SK-N-SH (cell line): ENCODE results near the gene SDR42E1. TPM values are rescaled to one million over a fixed set of nuclear protein-coding genes. Genes with fewer than 3 reads are reported as not detected.

Source experiments
- CTCF ChIA-PET: fragments of 300-600, 350-600 bp; formaldehyde crosslinking; extraction: SDS; loops from one replicate; lab custom pipeline; 2021; lab: Yijun Ruan, JAX
- POLR2A ChIA-PET: fragments of 350-600 bp; sonication (Branson Sonifier 250); formaldehyde crosslinking; extraction: SDS; loops from one replicate; lab custom pipeline; 2020; ENCODE audit warnings: antibody characterized with exemption, inconsistent platforms; lab: Yijun Ruan, JAX
- DNase-seq: peaks from one replicate; pipeline ENCODE4 v3.0.0; 2012
- H2AFZ ChIP-seq: fragments of 200-600 bp; sonication (generic); 2 replicates; pipeline ENCODE4 v1.8.1; 2016; ENCODE audit warnings: antibody characterized with exemption, mild to moderate bottlenecking, low read depth
- H3F3A ChIP-seq: fragments of 200-600 bp; sonication (generic); replicated peaks from 2 replicates; pipeline ENCODE3; 2016; ENCODE audit warnings: antibody characterized with exemption, mild to moderate bottlenecking; ENCODE audit not compliant: insufficient read depth
- H3K27ac ChIP-seq, 2 experiments: fragments of 200-500 bp in 1 of 2; fragments of 200-600 bp in 1 of 2; sonication (Bioruptor generic) in 1 of 2; sonication (generic), shearing (Covaris generic) in 1 of 2; 2 replicates each; pipeline versions ENCODE4 v1.5.1 to v1.6.1; 2014 to 2016; ENCODE audit warnings: low read depth in 2 of 2, inconsistent platforms in 1 of 2, low read length in 1 of 2, mild to moderate bottlenecking in 1 of 2, mixed read lengths in 1 of 2
- H3K27me3 ChIP-seq: fragments of 200-600 bp; sonication (generic), shearing (Covaris generic); 2 replicates; pipeline ENCODE4 v1.6.1; 2016; ENCODE audit warnings: mixed run types; ENCODE audit not compliant: insufficient read depth
- H3K36me3 ChIP-seq, 2 experiments: fragments of 200-500 bp in 1 of 2; fragments of 200-600 bp in 1 of 2; sonication (Bioruptor generic) in 1 of 2; sonication (generic) in 1 of 2; replicated peaks in 1 of 2; 2 replicates each; pipeline versions ENCODE3 to v1.5.1; 2014 to 2016; ENCODE audit warnings: low read length in 1 of 2, mild to moderate bottlenecking in 1 of 2; ENCODE audit not compliant: insufficient read depth in 2 of 2, control insufficient read depth in 1 of 2
- H3K4me1 ChIP-seq, 2 experiments: fragments of 200-500 bp in 1 of 2; fragments of 200-600 bp in 1 of 2; sonication (Bioruptor generic) in 1 of 2; sonication (generic), shearing (Covaris generic) in 1 of 2; 2 replicates each; pipeline versions ENCODE4 v1.5.1 to v1.6.1; 2014 to 2016; ENCODE audit warnings: low read depth in 1 of 2, low read length in 1 of 2, mixed run types in 1 of 2; ENCODE audit not compliant: insufficient read depth in 2 of 2, control insufficient read depth in 1 of 2
- H3K4me2 ChIP-seq: fragments of 200-600 bp; sonication (generic), shearing (Covaris generic); 2 replicates; pipeline ENCODE4 v1.6.1; 2017; ENCODE audit warnings: mixed run types
- H3K4me3 ChIP-seq, 2 experiments: fragments of 200-500 bp in 1 of 2; fragments of 200-600 bp in 1 of 2; sonication (Bioruptor generic) in 1 of 2; sonication (generic), shearing (Covaris generic) in 1 of 2; 2 replicates each; pipeline versions ENCODE4 v1.5.1 to v1.8.1; 2014 to 2016; ENCODE audit warnings: low read depth in 2 of 2, inconsistent platforms in 1 of 2, low read length in 1 of 2, mild to moderate bottlenecking in 1 of 2, mixed read lengths in 1 of 2, moderate library complexity in 1 of 2
- H3K79me2 ChIP-seq: fragments of 200-600 bp; sonication (generic); 2 replicates; pipeline ENCODE4 v1.8.1; 2017; ENCODE audit warnings: mild to moderate bottlenecking; ENCODE audit not compliant: insufficient read depth
- H3K9ac ChIP-seq: fragments of 200-600 bp; sonication (generic); 2 replicates; pipeline ENCODE4 v1.6.1; 2017; ENCODE audit warnings: mixed run types
- H3K9me2 ChIP-seq: fragments of 200-600 bp; sonication (generic); 2 replicates; pipeline ENCODE4 v1.6.1; 2017; ENCODE audit warnings: mixed run types
- H3K9me3 ChIP-seq: fragments of 200-600 bp; sonication (generic); 2 replicates; pipeline ENCODE4 v1.6.1; 2017; ENCODE audit warnings: mixed run types, mild to moderate bottlenecking, moderate library complexity
- H4K20me1 ChIP-seq: fragments of 200-600 bp; sonication (generic); 2 replicates; pipeline ENCODE4 v1.6.1; 2017; ENCODE audit warnings: mild to moderate bottlenecking, mixed run types; ENCODE audit not compliant: insufficient read depth
- CTCF ChIP-seq: fragments of 200-600 bp; sonication (generic); IDR thresholded peaks from 2 replicates; pipeline ENCODE4 v1.6.1; 2017; ENCODE audit warnings: antibody characterized with exemption, mild to moderate bottlenecking, moderate library complexity
- ELF1 ChIP-seq: IDR thresholded peaks from 2 replicates; pipeline ENCODE4 v1.4.0; 2012
- EP300 ChIP-seq, 2 experiments: IDR thresholded peaks; 2 replicates each; pipeline versions ENCODE4 v1.4.0 to v1.6.1; 2012; ENCODE audit warnings: borderline replicate concordance in 1 of 2, low read depth in 1 of 2, low read length in 1 of 2
- EZH2phosphoT487 ChIP-seq: fragments of 200-600 bp; sonication (generic); IDR thresholded peaks from 2 replicates; pipeline ENCODE4 v1.6.1; 2017; ENCODE audit warnings: low read depth, mixed run types, mild to moderate bottlenecking, antibody characterized with exemption, moderate library complexity, borderline replicate concordance
- FOXJ3 ChIP-seq: sonication (generic); formaldehyde crosslinking; IDR thresholded peaks from 2 replicates; pipeline ENCODE4 v1.5.1; 2020; ENCODE audit warnings: mild to moderate bottlenecking, missing genetic modification reagents
- FOXM1 ChIP-seq: IDR thresholded peaks from 2 replicates; pipeline ENCODE4 v1.4.0; 2012; ENCODE audit warnings: low read depth, mild to moderate bottlenecking
- GABPA ChIP-seq: IDR thresholded peaks from 2 replicates; pipeline ENCODE4 v1.4.0; 2012; ENCODE audit warnings: low read depth, mild to moderate bottlenecking
- MEF2A ChIP-seq: IDR thresholded peaks from 2 replicates; pipeline ENCODE4 v1.4.0; 2012; ENCODE audit warnings: low read depth, borderline replicate concordance
- NFIC ChIP-seq: IDR thresholded peaks from 2 replicates; pipeline ENCODE4 v1.4.0; 2012; ENCODE audit warnings: borderline replicate concordance
- NRF1 ChIP-seq: IDR thresholded peaks from 2 replicates; pipeline ENCODE4 v1.6.1; 2012; ENCODE audit warnings: low read depth, mild to moderate bottlenecking, low read length
- RAD21 ChIP-seq: IDR thresholded peaks from 2 replicates; pipeline ENCODE4 v1.6.1; 2012; ENCODE audit warnings: mild to moderate bottlenecking, low read length
- RCOR1 ChIP-seq: fragments of 150-350 bp; IDR thresholded peaks from 2 replicates; pipeline ENCODE4 v1.6.1; 2017; ENCODE audit warnings: antibody characterized with exemption, low read length
- RFX5 ChIP-seq: IDR thresholded peaks from 2 replicates; pipeline ENCODE4 v1.6.1; 2012; ENCODE audit warnings: mild to moderate bottlenecking, improper control_type of control experiment, low read length
- TAF1 ChIP-seq: IDR thresholded peaks from 2 replicates; pipeline ENCODE4 v1.6.1; 2012; ENCODE audit warnings: low read depth, mild to moderate bottlenecking, low read length, moderate library complexity, borderline replicate concordance
- TCF12 ChIP-seq: IDR thresholded peaks from 2 replicates; pipeline ENCODE4 v1.4.0; 2012
- TEAD4 ChIP-seq: IDR thresholded peaks from 2 replicates; pipeline ENCODE4 v1.4.0; 2012; ENCODE audit warnings: mild to moderate bottlenecking, borderline replicate concordance; ENCODE audit not compliant: insufficient read depth
- USF1 ChIP-seq: IDR thresholded peaks from 2 replicates; pipeline ENCODE4 v1.4.0; 2012; ENCODE audit warnings: low read depth, borderline replicate concordance
- WGBS: methylation state at CpG from one replicate; pipeline ENCODE4 v1.1.6; 2017; ENCODE audit warnings: low lambda C conversion rate; 5-methylcytosine and 5-hydroxymethylcytosine counted together
- polyA plus RNA-seq, 3 experiments: library from polyadenylated mRNA; depleted of rRNA; stranded (reverse); fragments of >200 nt; gene quantifications; 2 replicates each; pipeline ENCODE4 v1.2.3, GENCODE V29; 2012
- TF ChIP-seq, protein P1 (sequence below): IDR thresholded peaks from 2 replicates; pipeline ENCODE4 v1.4.0; 2012; ENCODE audit warnings: low read depth
- TF ChIP-seq, protein P2 (sequence below): fragments of 150-350 bp; IDR thresholded peaks from 2 replicates; pipeline ENCODE4 v1.6.1; 2016; ENCODE audit warnings: mild to moderate bottlenecking, low read depth, low read length
- TF ChIP-seq, protein P3 (sequence below): IDR thresholded peaks from 2 replicates; pipeline ENCODE4; 2012

The SDR42E1 gene
- polyA plus RNA-seq, 1 of the 3 experiments (the other 2 are of a cell fraction), result not detected

DNA sequence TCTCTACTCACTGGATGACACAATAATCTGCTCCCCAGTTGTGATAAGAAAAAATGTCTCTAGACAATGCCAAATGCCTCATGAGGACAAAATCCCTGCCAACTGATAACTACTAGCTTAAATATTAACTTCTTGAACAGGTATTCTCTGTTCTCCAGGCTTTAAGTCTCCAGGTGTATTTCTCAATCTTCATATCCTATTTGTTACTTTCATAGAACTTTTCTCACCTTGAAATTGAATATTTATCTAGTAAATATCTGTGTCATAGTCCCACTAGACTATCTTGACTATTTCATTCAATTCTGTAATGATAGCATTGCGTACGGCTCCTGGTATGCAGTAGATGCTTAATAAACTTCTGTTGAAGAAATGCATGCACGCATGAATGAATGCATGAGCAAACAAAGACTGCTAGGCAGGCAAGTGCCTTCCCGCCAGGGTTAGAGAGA, 39.7 kb upstream of the SDR42E1 start:
- Histone ChIP-seq H3K4me2 (no peak overlapping the region), H3K27me3 (peaks cover 43% of the 10 kb centered on the region; the same call in 1 of the 2 replicates), H3K4me1 (no peaks in the 10 kb centered on the region), H3K9ac (no peak overlapping the region), H3K9me3 (no peaks in the 10 kb centered on the region), H3K36me3 (no peaks in the 10 kb centered on the region), H3K9me2 (no peaks in the 10 kb centered on the region), H3F3A (no peaks in the 10 kb centered on the region), H3K79me2 (no peaks in the 10 kb centered on the region), H3K27ac (no peak overlapping the region), H2AFZ (no peak overlapping the region), H4K20me1 (no peaks in the 10 kb centered on the region), H3K4me3 (no peak overlapping the region)
- 43% methylated on average over 4 of the region's 4 CpGs for WGBS
- ChIA-PET CTCF (interaction anchor here (1.4 kb wide), 1 partner anchor 11 kb away, joined by 3 read pairs; no protein-coding TSS in a partner anchor), POLR2A (no interaction called here)
- TF ChIP-seq NRF1 (no peak), EZH2phosphoT487 (no peak), CTCF (no peak), RAD21 (no peak), MEF2A (no peak), ELF1 (no peak)
- no peak for DNase-seq

- Histone ChIP-seq H3K4me2 (no peak overlapping the region), H4K20me1 (no peaks in the 10 kb centered on the region), H3K27me3 (peaks cover 47% of the 10 kb centered on the region; the same call in 1 of the 2 replicates), H3K9ac (no peak overlapping the region), H3K4me1 (no peaks in the 10 kb centered on the region), H3K4me3 (no peak overlapping the region), H3K9me2 (no peaks in the 10 kb centered on the region), H3K36me3 (no peaks in the 10 kb centered on the region), H3K27ac (no peak overlapping the region), H3K79me2 (no peaks in the 10 kb centered on the region), H3K9me3 (no peaks in the 10 kb centered on the region), H3F3A (no peaks in the 10 kb centered on the region), H2AFZ (no peak overlapping the region)
- no peak for DNase-seq
- CTCF ChIA-PET, result interaction anchor here (1.4 kb wide), 1 partner anchor 11 kb away, joined by 3 read pairs; no protein-coding TSS in a partner anchor
- POLR2A ChIA-PET, result no interaction called here
- TF ChIP-seq NFIC (no peak), TEAD4 (no peak), CTCF (no peak), RFX5 (no peak), TCF12 (no peak), EP300 (IDR thresholded peaks at IDR 0.05; ENCODE audit: borderline replicate concordance in 1 of 2, low read depth in 1 of 2, low read length in 1 of 2) (no peak), USF1 (no peak), TAF1 (no peak), FOXM1 (no peak), FOXJ3 (no peak), MEF2A (no peak), GABPA (no peak), RCOR1 (no peak)
- TF ChIP-seq, protein P1, sequence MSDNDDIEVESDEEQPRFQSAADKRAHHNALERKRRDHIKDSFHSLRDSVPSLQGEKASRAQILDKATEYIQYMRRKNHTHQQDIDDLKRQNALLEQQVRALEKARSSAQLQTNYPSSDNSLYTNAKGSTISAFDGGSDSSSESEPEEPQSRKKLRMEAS, result no peak
- TF ChIP-seq, protein P2, sequence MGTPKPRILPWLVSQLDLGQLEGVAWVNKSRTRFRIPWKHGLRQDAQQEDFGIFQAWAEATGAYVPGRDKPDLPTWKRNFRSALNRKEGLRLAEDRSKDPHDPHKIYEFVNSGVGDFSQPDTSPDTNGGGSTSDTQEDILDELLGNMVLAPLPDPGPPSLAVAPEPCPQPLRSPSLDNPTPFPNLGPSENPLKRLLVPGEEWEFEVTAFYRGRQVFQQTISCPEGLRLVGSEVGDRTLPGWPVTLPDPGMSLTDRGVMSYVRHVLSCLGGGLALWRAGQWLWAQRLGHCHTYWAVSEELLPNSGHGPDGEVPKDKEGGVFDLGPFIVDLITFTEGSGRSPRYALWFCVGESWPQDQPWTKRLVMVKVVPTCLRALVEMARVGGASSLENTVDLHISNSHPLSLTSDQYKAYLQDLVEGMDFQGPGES, result no peak
- TF ChIP-seq, protein P3, sequence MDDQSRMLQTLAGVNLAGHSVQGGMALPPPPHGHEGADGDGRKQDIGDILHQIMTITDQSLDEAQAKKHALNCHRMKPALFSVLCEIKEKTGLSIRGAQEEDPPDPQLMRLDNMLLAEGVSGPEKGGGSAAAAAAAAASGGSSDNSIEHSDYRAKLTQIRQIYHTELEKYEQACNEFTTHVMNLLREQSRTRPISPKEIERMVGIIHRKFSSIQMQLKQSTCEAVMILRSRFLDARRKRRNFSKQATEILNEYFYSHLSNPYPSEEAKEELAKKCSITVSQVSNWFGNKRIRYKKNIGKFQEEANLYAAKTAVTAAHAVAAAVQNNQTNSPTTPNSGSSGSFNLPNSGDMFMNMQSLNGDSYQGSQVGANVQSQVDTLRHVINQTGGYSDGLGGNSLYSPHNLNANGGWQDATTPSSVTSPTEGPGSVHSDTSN, result no peak
- 2% methylated on average over 3 of the region's 3 CpGs for WGBS
Observed at GRCh38 chr16:82050506-82050905, 39.2 kb upstream of the SDR42E1 start.
